SK-N-SH (cell line): ENCODE measurements around the gene FLNA. TPM values are rescaled to one million over a fixed set of nuclear protein-coding genes. Genes with fewer than 3 reads are reported as not detected.

Source experiments
- CTCF ChIA-PET: fragments of 300-600, 350-600 bp; formaldehyde crosslinking; extraction: SDS; loops from one replicate; lab custom pipeline; 2021; lab: Yijun Ruan, JAX
- POLR2A ChIA-PET: fragments of 350-600 bp; sonication (Branson Sonifier 250); formaldehyde crosslinking; extraction: SDS; loops from one replicate; lab custom pipeline; 2020; ENCODE audit warnings: antibody characterized with exemption, inconsistent platforms; lab: Yijun Ruan, JAX
- DNase-seq: peaks from one replicate; pipeline ENCODE4 v3.0.0; 2012
- H2AFZ ChIP-seq: fragments of 200-600 bp; sonication (generic); 2 replicates; pipeline ENCODE4 v1.8.1; 2016; ENCODE audit warnings: antibody characterized with exemption, mild to moderate bottlenecking, low read depth
- H3F3A ChIP-seq: fragments of 200-600 bp; sonication (generic); replicated peaks from 2 replicates; pipeline ENCODE3; 2016; ENCODE audit warnings: antibody characterized with exemption, mild to moderate bottlenecking; ENCODE audit not compliant: insufficient read depth
- H3K27ac ChIP-seq, 2 experiments: fragments of 200-500 bp in 1 of 2; fragments of 200-600 bp in 1 of 2; sonication (Bioruptor generic) in 1 of 2; sonication (generic), shearing (Covaris generic) in 1 of 2; 2 replicates each; pipeline versions ENCODE4 v1.5.1 to v1.6.1; 2014 to 2016; ENCODE audit warnings: low read depth in 2 of 2, inconsistent platforms in 1 of 2, low read length in 1 of 2, mild to moderate bottlenecking in 1 of 2, mixed read lengths in 1 of 2
- H3K27me3 ChIP-seq: fragments of 200-600 bp; sonication (generic), shearing (Covaris generic); 2 replicates; pipeline ENCODE4 v1.6.1; 2016; ENCODE audit warnings: mixed run types; ENCODE audit not compliant: insufficient read depth
- H3K36me3 ChIP-seq, 2 experiments: fragments of 200-500 bp in 1 of 2; fragments of 200-600 bp in 1 of 2; sonication (Bioruptor generic) in 1 of 2; sonication (generic) in 1 of 2; replicated peaks in 1 of 2; 2 replicates each; pipeline versions ENCODE3 to v1.5.1; 2014 to 2016; ENCODE audit warnings: low read length in 1 of 2, mild to moderate bottlenecking in 1 of 2; ENCODE audit not compliant: insufficient read depth in 2 of 2, control insufficient read depth in 1 of 2
- H3K4me1 ChIP-seq, 2 experiments: fragments of 200-500 bp in 1 of 2; fragments of 200-600 bp in 1 of 2; sonication (Bioruptor generic) in 1 of 2; sonication (generic), shearing (Covaris generic) in 1 of 2; 2 replicates each; pipeline versions ENCODE4 v1.5.1 to v1.6.1; 2014 to 2016; ENCODE audit warnings: low read depth in 1 of 2, low read length in 1 of 2, mixed run types in 1 of 2; ENCODE audit not compliant: insufficient read depth in 2 of 2, control insufficient read depth in 1 of 2
- H3K4me2 ChIP-seq: fragments of 200-600 bp; sonication (generic), shearing (Covaris generic); 2 replicates; pipeline ENCODE4 v1.6.1; 2017; ENCODE audit warnings: mixed run types
- H3K4me3 ChIP-seq, 2 experiments: fragments of 200-500 bp in 1 of 2; fragments of 200-600 bp in 1 of 2; sonication (Bioruptor generic) in 1 of 2; sonication (generic), shearing (Covaris generic) in 1 of 2; 2 replicates each; pipeline versions ENCODE4 v1.5.1 to v1.8.1; 2014 to 2016; ENCODE audit warnings: low read depth in 2 of 2, inconsistent platforms in 1 of 2, low read length in 1 of 2, mild to moderate bottlenecking in 1 of 2, mixed read lengths in 1 of 2, moderate library complexity in 1 of 2
- H3K79me2 ChIP-seq: fragments of 200-600 bp; sonication (generic); 2 replicates; pipeline ENCODE4 v1.8.1; 2017; ENCODE audit warnings: mild to moderate bottlenecking; ENCODE audit not compliant: insufficient read depth
- H3K9ac ChIP-seq: fragments of 200-600 bp; sonication (generic); 2 replicates; pipeline ENCODE4 v1.6.1; 2017; ENCODE audit warnings: mixed run types
- H3K9me2 ChIP-seq: fragments of 200-600 bp; sonication (generic); 2 replicates; pipeline ENCODE4 v1.6.1; 2017; ENCODE audit warnings: mixed run types
- H3K9me3 ChIP-seq: fragments of 200-600 bp; sonication (generic); 2 replicates; pipeline ENCODE4 v1.6.1; 2017; ENCODE audit warnings: mixed run types, mild to moderate bottlenecking, moderate library complexity
- H4K20me1 ChIP-seq: fragments of 200-600 bp; sonication (generic); 2 replicates; pipeline ENCODE4 v1.6.1; 2017; ENCODE audit warnings: mild to moderate bottlenecking, mixed run types; ENCODE audit not compliant: insufficient read depth
- CHD2 ChIP-seq: fragments of 150-350 bp; IDR thresholded peaks from 2 replicates; pipeline ENCODE4 v1.6.1; 2018; ENCODE audit warnings: low read length; ENCODE audit not compliant: partially characterized antibody
- ELF1 ChIP-seq: IDR thresholded peaks from 2 replicates; pipeline ENCODE4 v1.4.0; 2012
- EZH2phosphoT487 ChIP-seq: fragments of 200-600 bp; sonication (generic); IDR thresholded peaks from 2 replicates; pipeline ENCODE4 v1.6.1; 2017; ENCODE audit warnings: low read depth, mixed run types, mild to moderate bottlenecking, antibody characterized with exemption, moderate library complexity, borderline replicate concordance
- FOSL2 ChIP-seq: IDR thresholded peaks from 2 replicates; pipeline ENCODE4 v1.4.0; 2012; ENCODE audit warnings: low read depth, mild to moderate bottlenecking, moderate library complexity, borderline replicate concordance
- GABPA ChIP-seq: IDR thresholded peaks from 2 replicates; pipeline ENCODE4 v1.4.0; 2012; ENCODE audit warnings: low read depth, mild to moderate bottlenecking
- JUND ChIP-seq: IDR thresholded peaks from 2 replicates; pipeline ENCODE4 v1.4.0; 2012
- MEF2A ChIP-seq: IDR thresholded peaks from 2 replicates; pipeline ENCODE4 v1.4.0; 2012; ENCODE audit warnings: low read depth, borderline replicate concordance
- NFIC ChIP-seq: IDR thresholded peaks from 2 replicates; pipeline ENCODE4 v1.4.0; 2012; ENCODE audit warnings: borderline replicate concordance
- POLR2AphosphoS5 ChIP-seq: IDR thresholded peaks from 2 replicates; pipeline ENCODE4 v1.6.1; 2012; ENCODE audit warnings: low read depth, low read length
- RAD21 ChIP-seq: IDR thresholded peaks from 2 replicates; pipeline ENCODE4 v1.6.1; 2012; ENCODE audit warnings: mild to moderate bottlenecking, low read length
- RFX5 ChIP-seq: IDR thresholded peaks from 2 replicates; pipeline ENCODE4 v1.6.1; 2012; ENCODE audit warnings: mild to moderate bottlenecking, improper control_type of control experiment, low read length
- RXRA ChIP-seq: IDR thresholded peaks from 2 replicates; pipeline ENCODE4 v1.4.0; 2012; ENCODE audit warnings: low read depth, mild to moderate bottlenecking, borderline replicate concordance
- TAF1 ChIP-seq: IDR thresholded peaks from 2 replicates; pipeline ENCODE4 v1.6.1; 2012; ENCODE audit warnings: low read depth, mild to moderate bottlenecking, low read length, moderate library complexity, borderline replicate concordance
- TCF12 ChIP-seq: IDR thresholded peaks from 2 replicates; pipeline ENCODE4 v1.4.0; 2012
- TEAD4 ChIP-seq: IDR thresholded peaks from 2 replicates; pipeline ENCODE4 v1.4.0; 2012; ENCODE audit warnings: mild to moderate bottlenecking, borderline replicate concordance; ENCODE audit not compliant: insufficient read depth
- YY1 ChIP-seq: IDR thresholded peaks from 2 replicates; pipeline ENCODE4 v1.4.0; 2012; ENCODE audit warnings: low read depth, mild to moderate bottlenecking
- WGBS: methylation state at CpG from one replicate; pipeline ENCODE4 v1.1.6; 2017; ENCODE audit warnings: low lambda C conversion rate; 5-methylcytosine and 5-hydroxymethylcytosine counted together
- polyA plus RNA-seq, 3 experiments: library from polyadenylated mRNA; depleted of rRNA; stranded (reverse); fragments of >200 nt; gene quantifications; 2 replicates each; pipeline ENCODE4 v1.2.3, GENCODE V29; 2012
- TF ChIP-seq, protein P1 (sequence below): fragments of 150-350 bp; IDR thresholded peaks from 2 replicates; pipeline ENCODE4 v1.6.1; 2016; ENCODE audit warnings: mild to moderate bottlenecking, low read depth, low read length
- TF ChIP-seq, protein P2 (sequence below): IDR thresholded peaks from 2 replicates; pipeline ENCODE4 v1.4.0; 2012; ENCODE audit warnings: low read depth
- TF ChIP-seq, protein P3 (sequence below): fragments of 200-600 bp; sonication (generic); IDR thresholded peaks from 2 replicates; pipeline ENCODE4 v1.6.1; 2017; ENCODE audit warnings: antibody characterized with exemption, mild to moderate bottlenecking, moderate library complexity
- TF ChIP-seq, protein P4 (sequence below): IDR thresholded peaks from 2 replicates; pipeline ENCODE4; 2012
- TF ChIP-seq, protein P5 (sequence below): IDR thresholded peaks from 2 replicates; pipeline ENCODE4 v1.4.0; 2012; ENCODE audit warnings: low read depth, borderline replicate concordance

Gene FLNA
- polyA plus RNA-seq, 1 of the 3 experiments (the other 2 are of a cell fraction), result 550 TPM

DNA sequence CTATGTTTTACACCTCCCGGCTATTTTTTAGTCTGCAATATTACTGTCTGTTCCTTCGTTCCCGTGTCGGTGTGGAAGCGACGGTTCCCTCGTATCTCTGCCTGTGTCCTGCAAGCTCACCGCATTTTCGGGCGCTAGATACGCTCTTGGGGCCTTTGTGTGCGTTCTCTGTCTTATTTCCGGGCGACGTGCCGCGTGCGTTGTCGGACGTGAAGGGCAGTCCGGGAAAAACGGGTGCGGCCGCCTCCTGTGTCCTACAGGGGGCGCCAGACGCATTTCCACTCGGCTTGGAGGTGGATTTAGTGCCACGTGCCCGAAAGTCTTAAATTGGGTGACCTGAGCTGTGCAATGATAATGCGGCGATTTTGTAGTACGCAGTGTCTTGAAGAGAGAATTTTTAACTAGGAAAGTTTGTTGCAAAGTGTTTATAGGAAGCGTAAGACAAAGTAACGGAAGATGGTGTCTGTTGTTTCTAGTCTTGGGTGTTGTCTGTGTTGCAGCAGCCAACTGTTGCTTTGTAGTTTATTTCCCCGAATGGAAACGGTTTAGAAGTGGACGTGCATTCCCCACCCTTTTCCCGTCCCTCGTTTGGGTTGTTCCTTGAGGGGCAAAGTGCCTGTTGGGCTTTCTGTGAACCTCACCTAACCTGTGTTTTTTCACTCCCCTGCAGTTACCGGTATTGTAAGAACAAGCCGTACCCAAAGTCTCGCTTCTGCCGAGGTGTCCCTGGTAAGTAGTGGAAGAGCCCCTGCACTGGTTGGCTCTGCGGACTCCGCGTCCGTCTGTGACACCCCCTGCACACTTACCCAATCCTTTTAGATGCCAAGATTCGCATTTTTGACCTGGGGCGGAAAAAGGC lies 24.5 kb upstream of the FLNA start (continued):
- TF ChIP-seq, protein P1, sequence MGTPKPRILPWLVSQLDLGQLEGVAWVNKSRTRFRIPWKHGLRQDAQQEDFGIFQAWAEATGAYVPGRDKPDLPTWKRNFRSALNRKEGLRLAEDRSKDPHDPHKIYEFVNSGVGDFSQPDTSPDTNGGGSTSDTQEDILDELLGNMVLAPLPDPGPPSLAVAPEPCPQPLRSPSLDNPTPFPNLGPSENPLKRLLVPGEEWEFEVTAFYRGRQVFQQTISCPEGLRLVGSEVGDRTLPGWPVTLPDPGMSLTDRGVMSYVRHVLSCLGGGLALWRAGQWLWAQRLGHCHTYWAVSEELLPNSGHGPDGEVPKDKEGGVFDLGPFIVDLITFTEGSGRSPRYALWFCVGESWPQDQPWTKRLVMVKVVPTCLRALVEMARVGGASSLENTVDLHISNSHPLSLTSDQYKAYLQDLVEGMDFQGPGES, result no peak

DNA sequence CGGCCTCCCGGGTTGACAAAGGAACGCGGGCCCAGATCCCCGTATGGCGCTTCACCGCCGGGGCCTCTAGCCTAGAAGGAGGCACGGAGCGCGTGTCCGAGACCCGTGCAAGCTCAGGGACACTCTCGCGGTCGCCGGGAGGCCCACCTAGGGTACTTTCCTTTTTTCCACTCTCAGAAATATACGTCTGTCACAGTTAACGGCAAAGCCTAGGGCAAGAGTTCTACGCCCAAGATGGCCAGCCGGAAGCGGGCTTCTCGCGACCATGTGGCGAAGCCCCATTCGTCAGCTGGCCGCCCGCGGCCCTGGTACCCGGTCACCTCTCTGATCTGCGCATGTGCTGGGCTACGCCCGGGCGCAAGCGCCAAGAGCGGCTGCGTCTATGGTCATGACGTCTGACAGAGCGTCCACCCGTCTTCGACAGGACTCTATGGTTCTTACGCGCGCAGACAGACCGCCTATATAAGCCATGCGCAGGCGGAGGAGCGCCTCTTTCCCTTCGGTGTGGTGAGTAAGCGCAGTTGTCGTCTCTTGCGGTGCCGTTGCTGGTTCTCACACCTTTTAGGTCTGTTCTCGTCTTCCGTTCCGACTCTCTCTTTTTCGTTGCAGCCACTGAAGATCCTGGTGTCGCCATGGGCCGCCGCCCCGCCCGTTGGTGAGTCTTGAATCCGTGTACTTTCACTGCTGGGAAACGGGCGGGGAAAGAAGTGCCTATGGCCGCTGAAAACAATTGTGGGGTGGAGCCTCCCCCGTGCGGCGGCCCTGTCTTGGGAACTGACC lies 23.6 kb upstream of the FLNA start, which contains the start of gene RPL10:
TSS of gene RPL10 (plus strand) at position 490 of the 780 bp plus-strand sequence. CDS start at position 633, 143 bp downstream.
- H3K4me3 ChIP-seq, result peak within 1 kb of the TSS; percentile 81
- DNase-seq, result peak; percentile 92
- WGBS, result 38% methylated on average over 52 of the region's 69 CpGs
- peaks cover 0 to 6% of the 10 kb centered on the region in 2 experiments; a peak in 1 of 4 replicates for H3K4me1 ChIP-seq
- POLR2A ChIA-PET, result interaction anchor here (0.6 to 2.5 kb wide), 16 partner anchors 9 to 135 kb away, joined by 3 to 9 read pairs (median 5); partner anchors contain the start of genes ATP6AP1, FAM50A, FLNA and LAGE3
- H3K4me2 ChIP-seq, result peak within 1 kb of the TSS; percentile 79
- no peaks in the 10 kb centered on the region for H3K27me3 ChIP-seq
- CTCF ChIA-PET, result interaction anchor here (0.7 to 2.5 kb wide), 9 partner anchors 11 to 145 kb away, joined by 3 to 10 read pairs (median 4); partner anchors contain the start of genes ATP6AP1, DNASE1L1 and LAGE3
- peaks cover 34% of the 10 kb centered on the region for H4K20me1 ChIP-seq
- H3K9me2 ChIP-seq, result no peaks in the 10 kb centered on the region
- peaks cover 41% of the 10 kb centered on the region for H3F3A ChIP-seq
- H3K36me3 ChIP-seq, result peaks cover 16 to 18% of the 10 kb centered on the region in 2 experiments
- peak within 1 kb of the TSS; percentile 96 to 97 for H3K27ac ChIP-seq
- H2AFZ ChIP-seq, result 0 out of 2 replicates have a peak within 1 kb of the TSS, but pooled peaks have one; percentile 46
- H3K79me2 ChIP-seq, result peaks cover 22% of the 10 kb centered on the region
- H3K9ac ChIP-seq, result peak within 1 kb of the TSS; percentile 100
- no peaks in the 10 kb centered on the region for H3K9me3 ChIP-seq
- TF ChIP-seq RFX5 (no peak), FOSL2 (no peak), EZH2phosphoT487 (no peak), GABPA (peak; percentile 47), RXRA (no peak), NFIC (no peak), TAF1 (peak; percentile 99), TCF12 (no peak), POLR2AphosphoS5 (peak; percentile 100), RAD21 (no peak), JUND (no peak), TEAD4 (no peak), ELF1 (peak; percentile 46; the same call in 1 of the 2 replicates), MEF2A (no peak), CHD2 (no peak), YY1 (peak; percentile 81; the same call in 1 of the 2 replicates)
- TF ChIP-seq, protein P2, sequence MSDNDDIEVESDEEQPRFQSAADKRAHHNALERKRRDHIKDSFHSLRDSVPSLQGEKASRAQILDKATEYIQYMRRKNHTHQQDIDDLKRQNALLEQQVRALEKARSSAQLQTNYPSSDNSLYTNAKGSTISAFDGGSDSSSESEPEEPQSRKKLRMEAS, result peak; percentile 91
- TF ChIP-seq, protein P3, sequence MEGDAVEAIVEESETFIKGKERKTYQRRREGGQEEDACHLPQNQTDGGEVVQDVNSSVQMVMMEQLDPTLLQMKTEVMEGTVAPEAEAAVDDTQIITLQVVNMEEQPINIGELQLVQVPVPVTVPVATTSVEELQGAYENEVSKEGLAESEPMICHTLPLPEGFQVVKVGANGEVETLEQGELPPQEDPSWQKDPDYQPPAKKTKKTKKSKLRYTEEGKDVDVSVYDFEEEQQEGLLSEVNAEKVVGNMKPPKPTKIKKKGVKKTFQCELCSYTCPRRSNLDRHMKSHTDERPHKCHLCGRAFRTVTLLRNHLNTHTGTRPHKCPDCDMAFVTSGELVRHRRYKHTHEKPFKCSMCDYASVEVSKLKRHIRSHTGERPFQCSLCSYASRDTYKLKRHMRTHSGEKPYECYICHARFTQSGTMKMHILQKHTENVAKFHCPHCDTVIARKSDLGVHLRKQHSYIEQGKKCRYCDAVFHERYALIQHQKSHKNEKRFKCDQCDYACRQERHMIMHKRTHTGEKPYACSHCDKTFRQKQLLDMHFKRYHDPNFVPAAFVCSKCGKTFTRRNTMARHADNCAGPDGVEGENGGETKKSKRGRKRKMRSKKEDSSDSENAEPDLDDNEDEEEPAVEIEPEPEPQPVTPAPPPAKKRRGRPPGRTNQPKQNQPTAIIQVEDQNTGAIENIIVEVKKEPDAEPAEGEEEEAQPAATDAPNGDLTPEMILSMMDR, result no peak
- TF ChIP-seq, protein P4, sequence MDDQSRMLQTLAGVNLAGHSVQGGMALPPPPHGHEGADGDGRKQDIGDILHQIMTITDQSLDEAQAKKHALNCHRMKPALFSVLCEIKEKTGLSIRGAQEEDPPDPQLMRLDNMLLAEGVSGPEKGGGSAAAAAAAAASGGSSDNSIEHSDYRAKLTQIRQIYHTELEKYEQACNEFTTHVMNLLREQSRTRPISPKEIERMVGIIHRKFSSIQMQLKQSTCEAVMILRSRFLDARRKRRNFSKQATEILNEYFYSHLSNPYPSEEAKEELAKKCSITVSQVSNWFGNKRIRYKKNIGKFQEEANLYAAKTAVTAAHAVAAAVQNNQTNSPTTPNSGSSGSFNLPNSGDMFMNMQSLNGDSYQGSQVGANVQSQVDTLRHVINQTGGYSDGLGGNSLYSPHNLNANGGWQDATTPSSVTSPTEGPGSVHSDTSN, result 0 out of 2 replicates have a peak, but pooled peaks have one; percentile 7
- TF ChIP-seq, protein P5, sequence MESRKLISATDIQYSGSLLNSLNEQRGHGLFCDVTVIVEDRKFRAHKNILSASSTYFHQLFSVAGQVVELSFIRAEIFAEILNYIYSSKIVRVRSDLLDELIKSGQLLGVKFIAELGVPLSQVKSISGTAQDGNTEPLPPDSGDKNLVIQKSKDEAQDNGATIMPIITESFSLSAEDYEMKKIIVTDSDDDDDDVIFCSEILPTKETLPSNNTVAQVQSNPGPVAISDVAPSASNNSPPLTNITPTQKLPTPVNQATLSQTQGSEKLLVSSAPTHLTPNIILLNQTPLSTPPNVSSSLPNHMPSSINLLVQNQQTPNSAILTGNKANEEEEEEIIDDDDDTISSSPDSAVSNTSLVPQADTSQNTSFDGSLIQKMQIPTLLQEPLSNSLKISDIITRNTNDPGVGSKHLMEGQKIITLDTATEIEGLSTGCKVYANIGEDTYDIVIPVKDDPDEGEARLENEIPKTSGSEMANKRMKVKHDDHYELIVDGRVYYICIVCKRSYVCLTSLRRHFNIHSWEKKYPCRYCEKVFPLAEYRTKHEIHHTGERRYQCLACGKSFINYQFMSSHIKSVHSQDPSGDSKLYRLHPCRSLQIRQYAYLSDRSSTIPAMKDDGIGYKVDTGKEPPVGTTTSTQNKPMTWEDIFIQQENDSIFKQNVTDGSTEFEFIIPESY, result no peak
